ENCODE results near the gene TGDS. TPM values are rescaled to one million over a fixed set of nuclear protein-coding genes. Genes with fewer than 3 reads are reported as not detected.
A peak's percentile ranks its signal among the peaks of the same experiment; 100 is the strongest.

TGDS gene
- total RNA-seq, 4 donors from 2014 or later, result 5.8 to 19.6 (median 8.8) TPM

DNA sequence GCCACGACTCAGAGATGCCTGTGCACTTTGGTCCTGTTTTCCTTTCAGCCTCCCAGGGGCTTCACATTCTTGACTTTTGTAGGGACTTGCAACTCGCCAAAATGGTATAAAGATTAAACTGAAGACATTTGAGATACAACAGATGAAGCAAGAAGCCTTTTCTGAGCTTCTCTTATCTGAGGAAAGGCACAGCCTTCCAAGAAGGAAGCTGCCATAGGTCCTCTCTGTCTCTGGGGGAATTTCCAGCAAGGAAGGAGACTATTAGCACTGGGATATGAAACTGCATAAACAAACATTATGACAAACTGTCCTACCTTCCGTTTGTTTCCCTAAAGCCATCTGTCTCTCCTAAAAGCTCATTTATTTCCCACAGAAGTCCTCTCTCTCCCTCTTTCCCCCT, 39.3 kb downstream of the TGDS start:
- WGBS, 2 donors, result 70 to 72% methylated on average over 3 of the region's 3 CpGs
- intact Hi-C loops (cut with DNase I; ENCODE audit: low total_unique reads), result no loop called here
- H3K4me3 ChIP-seq (ENCODE audit: low read depth, poor library complexity, severe bottlenecking), result no peak overlapping the region
- no peak for DNase-seq (ENCODE audit: low spot score in 2 of 2)
- TF ChIP-seq, protein P1, sequence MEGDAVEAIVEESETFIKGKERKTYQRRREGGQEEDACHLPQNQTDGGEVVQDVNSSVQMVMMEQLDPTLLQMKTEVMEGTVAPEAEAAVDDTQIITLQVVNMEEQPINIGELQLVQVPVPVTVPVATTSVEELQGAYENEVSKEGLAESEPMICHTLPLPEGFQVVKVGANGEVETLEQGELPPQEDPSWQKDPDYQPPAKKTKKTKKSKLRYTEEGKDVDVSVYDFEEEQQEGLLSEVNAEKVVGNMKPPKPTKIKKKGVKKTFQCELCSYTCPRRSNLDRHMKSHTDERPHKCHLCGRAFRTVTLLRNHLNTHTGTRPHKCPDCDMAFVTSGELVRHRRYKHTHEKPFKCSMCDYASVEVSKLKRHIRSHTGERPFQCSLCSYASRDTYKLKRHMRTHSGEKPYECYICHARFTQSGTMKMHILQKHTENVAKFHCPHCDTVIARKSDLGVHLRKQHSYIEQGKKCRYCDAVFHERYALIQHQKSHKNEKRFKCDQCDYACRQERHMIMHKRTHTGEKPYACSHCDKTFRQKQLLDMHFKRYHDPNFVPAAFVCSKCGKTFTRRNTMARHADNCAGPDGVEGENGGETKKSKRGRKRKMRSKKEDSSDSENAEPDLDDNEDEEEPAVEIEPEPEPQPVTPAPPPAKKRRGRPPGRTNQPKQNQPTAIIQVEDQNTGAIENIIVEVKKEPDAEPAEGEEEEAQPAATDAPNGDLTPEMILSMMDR (IDR thresholded peaks at IDR 0.05), result no peak
- TF ChIP-seq POLR2A (IDR thresholded peaks at IDR 0.05), result no peak

DNA sequence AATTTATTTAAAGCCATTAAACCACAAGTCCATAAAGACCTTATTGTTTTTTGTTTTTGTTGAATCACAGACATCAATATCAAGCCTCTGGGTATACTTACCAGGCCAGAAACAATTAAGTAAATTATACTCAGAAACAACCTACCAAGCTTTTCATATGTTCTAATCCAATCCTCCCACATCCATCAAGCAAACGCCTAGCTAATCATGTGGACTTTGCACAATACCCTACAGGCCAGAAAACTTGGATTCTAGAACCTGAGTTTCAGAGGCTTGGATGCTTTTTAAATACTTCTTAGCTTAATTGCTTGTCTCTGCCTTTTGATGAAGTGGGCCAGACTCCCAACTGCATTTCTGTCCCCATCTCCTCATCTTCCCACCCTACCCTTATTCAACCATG, 39.9 kb downstream of the TGDS start:
- TF ChIP-seq, protein P1 (IDR thresholded peaks at IDR 0.05), result no peak
- no peak for TF ChIP-seq POLR2A (IDR thresholded peaks at IDR 0.05)
- WGBS, 2 donors, result 41 to 48% methylated on average over 1 of the region's 1 CpG

DNA sequence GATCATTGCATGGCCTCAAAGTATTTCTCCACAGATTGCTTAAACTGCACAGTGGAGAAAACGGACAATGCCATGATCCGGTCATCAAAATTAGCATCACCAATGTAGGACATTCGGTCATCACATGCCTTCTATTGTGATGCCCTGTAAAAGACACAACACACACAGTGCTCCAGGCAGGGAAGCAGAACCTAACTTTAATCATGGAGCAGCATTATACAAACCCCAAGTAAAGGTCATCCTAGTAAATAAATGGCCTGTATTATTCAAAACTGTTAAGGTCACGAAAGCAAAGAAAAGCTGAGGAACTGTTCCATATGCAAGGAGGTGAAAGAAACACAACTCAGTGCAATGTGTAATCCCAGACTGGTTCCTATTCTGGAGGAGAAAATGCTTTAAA, 42.2 kb downstream of the TGDS start:
- H3K4me3 ChIP-seq (ENCODE audit: low read depth, poor library complexity, severe bottlenecking), result no peak overlapping the region
- no peak for DNase-seq (ENCODE audit: low spot score in 2 of 2)
- WGBS, 2 donors, result 85 to 91% methylated on average over 4 of the region's 4 CpGs
- no peak for TF ChIP-seq POLR2A (IDR thresholded peaks at IDR 0.05)
- TF ChIP-seq, protein P1 (IDR thresholded peaks at IDR 0.05), result no peak
- intact Hi-C loops (cut with DNase I; ENCODE audit: low total_unique reads), result no loop called here

More for the DNA sequence above, 39.9 kb downstream of the TGDS start:
- intact Hi-C loops (cut with DNase I; ENCODE audit: low total_unique reads), result no loop called here
- no peak for DNase-seq (ENCODE audit: low spot score in 2 of 2)
- no peak overlapping the region for H3K4me3 ChIP-seq (ENCODE audit: low read depth, poor library complexity, severe bottlenecking)

DNA sequence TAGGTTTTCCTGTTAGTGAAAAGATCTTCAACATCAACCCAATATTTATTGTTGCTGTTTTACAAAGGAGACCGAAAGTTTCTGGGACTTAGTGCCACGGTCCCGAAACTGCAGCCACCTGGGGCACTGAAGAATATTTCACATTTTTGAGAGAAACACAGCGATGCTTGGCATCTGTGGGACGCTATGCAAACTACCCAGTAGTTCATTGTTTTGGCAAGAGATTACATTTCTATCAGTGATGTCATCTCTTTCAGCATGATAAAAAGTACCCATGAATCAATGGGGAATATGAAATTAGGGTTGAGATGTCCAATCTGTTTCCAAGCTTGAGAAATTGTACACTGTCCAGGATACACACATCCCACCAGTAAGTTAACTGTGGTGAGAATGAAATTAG, 43.9 kb downstream of the TGDS start:
- WGBS, 2 donors, result 80 to 86% methylated on average over 5 of the region's 5 CpGs
- intact Hi-C loops (cut with DNase I; ENCODE audit: low total_unique reads), result no loop called here
- no peak overlapping the region for H3K4me3 ChIP-seq (ENCODE audit: low read depth, poor library complexity, severe bottlenecking)
- TF ChIP-seq, protein P1 (IDR thresholded peaks at IDR 0.05), result no peak
- TF ChIP-seq POLR2A (IDR thresholded peaks at IDR 0.05), result no peak
- no peak for DNase-seq (ENCODE audit: low spot score in 2 of 2)

DNA sequence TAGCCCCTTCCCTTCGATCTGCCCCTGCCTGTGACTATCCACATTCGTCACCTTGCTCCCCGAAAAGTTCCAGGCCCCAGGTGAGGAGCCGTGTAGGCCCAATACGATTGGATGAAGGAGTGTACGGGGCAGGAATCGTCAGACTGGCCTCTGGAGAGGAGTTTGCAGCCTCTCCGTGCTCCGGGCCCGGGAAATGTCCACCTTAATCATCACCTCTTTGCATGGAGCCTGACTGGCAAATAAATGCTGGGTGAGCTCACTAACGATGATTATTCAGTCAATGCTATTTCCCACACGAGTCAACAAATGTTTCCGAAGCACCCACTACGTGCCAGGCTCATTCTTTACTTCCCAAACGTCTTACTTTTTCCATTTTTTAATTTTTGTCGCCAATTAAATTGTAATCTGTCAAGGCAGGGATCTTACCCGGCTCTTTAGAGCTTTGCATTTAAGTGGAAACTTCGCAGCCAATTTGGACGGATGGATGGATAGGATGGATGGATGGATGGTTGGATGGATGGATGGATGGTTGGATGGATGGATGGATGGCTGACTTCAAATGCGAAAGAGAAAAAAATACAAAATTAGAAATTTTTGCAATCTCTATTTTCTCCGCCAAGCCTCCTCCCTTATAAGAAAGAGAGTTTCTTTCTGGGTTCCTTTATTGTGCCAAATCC, 45.8 kb downstream of the TGDS start:
- TF ChIP-seq, protein P1 (IDR thresholded peaks at IDR 0.05), result no peak
- TF ChIP-seq POLR2A (IDR thresholded peaks at IDR 0.05), result no peak
- DNase-seq (ENCODE audit: low spot score in 2 of 2), result no peak
- intact Hi-C loops (cut with DNase I; ENCODE audit: low total_unique reads), result no loop called here
- 28% methylated on average over 21 of the region's 21 CpGs for WGBS, 2 donors
- H3K4me3 ChIP-seq (ENCODE audit: low read depth, poor library complexity, severe bottlenecking), result peak overlapping the region; percentile 38
